ENCODE data around the gene CCDC88C.
"Not testable (repeated sequence)": the region's sequence is repeated elsewhere in the genome, so short reads cannot be mapped to it uniquely, and the experiment has no call there.

Gene CCDC88C

DNA sequence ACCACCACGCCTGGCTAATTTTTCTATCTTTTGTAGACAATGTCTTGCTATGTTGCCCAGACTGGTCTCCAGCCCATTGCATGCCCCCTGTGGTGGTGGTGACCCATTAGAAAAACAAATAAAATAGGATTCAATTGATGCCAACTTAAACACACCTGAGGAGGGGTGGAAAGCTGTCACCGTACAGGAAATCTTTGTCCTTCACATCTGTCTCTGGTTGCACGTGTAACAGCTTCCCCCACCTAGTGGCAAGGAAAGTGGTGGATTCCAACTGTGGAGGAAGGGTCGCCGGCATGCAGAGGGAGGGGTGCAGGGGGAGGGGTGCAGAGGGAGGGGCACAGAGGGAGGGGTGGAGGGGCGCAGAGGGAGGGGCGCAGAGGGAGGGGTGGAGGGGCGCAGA, 147.0 kb downstream of the CCDC88C start:
- no peak overlapping the region for H2AFZ ChIP-seq
- no peak overlapping the region for H3K4me2 ChIP-seq (ENCODE audit: low read length)
- H3K9ac ChIP-seq: no peak overlapping the region
- TF ChIP-seq, protein P1, sequence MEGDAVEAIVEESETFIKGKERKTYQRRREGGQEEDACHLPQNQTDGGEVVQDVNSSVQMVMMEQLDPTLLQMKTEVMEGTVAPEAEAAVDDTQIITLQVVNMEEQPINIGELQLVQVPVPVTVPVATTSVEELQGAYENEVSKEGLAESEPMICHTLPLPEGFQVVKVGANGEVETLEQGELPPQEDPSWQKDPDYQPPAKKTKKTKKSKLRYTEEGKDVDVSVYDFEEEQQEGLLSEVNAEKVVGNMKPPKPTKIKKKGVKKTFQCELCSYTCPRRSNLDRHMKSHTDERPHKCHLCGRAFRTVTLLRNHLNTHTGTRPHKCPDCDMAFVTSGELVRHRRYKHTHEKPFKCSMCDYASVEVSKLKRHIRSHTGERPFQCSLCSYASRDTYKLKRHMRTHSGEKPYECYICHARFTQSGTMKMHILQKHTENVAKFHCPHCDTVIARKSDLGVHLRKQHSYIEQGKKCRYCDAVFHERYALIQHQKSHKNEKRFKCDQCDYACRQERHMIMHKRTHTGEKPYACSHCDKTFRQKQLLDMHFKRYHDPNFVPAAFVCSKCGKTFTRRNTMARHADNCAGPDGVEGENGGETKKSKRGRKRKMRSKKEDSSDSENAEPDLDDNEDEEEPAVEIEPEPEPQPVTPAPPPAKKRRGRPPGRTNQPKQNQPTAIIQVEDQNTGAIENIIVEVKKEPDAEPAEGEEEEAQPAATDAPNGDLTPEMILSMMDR (IDR thresholded peaks at IDR 0.05): no peak
- peaks cover 17% of the 10 kb centered on the region for H3K4me1 ChIP-seq
- no peaks in the 10 kb centered on the region for H3K36me3 ChIP-seq (ENCODE audit: control insufficient read depth, insufficient read depth, low read length)
- H3K9me3 ChIP-seq (ENCODE audit: control insufficient read depth, low read length): no peaks in the 10 kb centered on the region
- H3K79me2 ChIP-seq: no peaks in the 10 kb centered on the region
- H3K4me3 ChIP-seq (ENCODE audit: low read depth, low read length): no peak overlapping the region
- no peaks in the 10 kb centered on the region for H3K27me3 ChIP-seq (ENCODE audit: control insufficient read depth, insufficient read depth, low read length)
- no peak overlapping the region for H3K27ac ChIP-seq

DNA sequence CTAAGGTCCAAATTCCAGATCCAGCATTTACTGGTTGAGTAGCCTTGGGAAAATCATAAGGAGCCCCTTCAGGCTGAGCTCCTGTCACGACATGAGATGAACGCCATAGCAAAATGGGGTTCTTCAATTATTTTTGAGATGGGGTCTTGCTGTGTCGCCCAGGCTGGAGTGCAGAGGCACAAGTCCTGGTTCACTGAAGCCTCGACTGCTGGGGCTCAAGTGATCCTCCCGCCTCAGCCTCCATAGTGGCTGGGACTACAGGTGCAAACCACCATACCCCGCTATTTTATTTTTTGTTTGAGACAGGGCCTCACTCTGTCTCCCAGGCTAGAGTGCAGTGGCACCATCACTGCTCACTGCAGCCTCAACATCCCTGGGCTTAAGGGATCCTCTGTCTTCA, 147.4 kb downstream of the CCDC88C start:
- Histone ChIP-seq H3K27ac (peak overlapping the region; percentile 81), H3K4me2 (ENCODE audit: low read length) (no peak overlapping the region), H3K36me3 (ENCODE audit: control insufficient read depth, insufficient read depth, low read length) (no peaks in the 10 kb centered on the region), H3K27me3 (ENCODE audit: control insufficient read depth, insufficient read depth, low read length) (no peaks in the 10 kb centered on the region), H3K4me3 (ENCODE audit: low read depth, low read length) (no peak overlapping the region), H3K79me2 (no peaks in the 10 kb centered on the region), H2AFZ (peak overlapping the region; percentile 85), H3K9ac (no peak overlapping the region), H3K9me3 (ENCODE audit: control insufficient read depth, low read length) (no peaks in the 10 kb centered on the region), H3K4me1 (peaks cover 17% of the 10 kb centered on the region)
- TF ChIP-seq, protein P1 (IDR thresholded peaks at IDR 0.05): no peak

DNA sequence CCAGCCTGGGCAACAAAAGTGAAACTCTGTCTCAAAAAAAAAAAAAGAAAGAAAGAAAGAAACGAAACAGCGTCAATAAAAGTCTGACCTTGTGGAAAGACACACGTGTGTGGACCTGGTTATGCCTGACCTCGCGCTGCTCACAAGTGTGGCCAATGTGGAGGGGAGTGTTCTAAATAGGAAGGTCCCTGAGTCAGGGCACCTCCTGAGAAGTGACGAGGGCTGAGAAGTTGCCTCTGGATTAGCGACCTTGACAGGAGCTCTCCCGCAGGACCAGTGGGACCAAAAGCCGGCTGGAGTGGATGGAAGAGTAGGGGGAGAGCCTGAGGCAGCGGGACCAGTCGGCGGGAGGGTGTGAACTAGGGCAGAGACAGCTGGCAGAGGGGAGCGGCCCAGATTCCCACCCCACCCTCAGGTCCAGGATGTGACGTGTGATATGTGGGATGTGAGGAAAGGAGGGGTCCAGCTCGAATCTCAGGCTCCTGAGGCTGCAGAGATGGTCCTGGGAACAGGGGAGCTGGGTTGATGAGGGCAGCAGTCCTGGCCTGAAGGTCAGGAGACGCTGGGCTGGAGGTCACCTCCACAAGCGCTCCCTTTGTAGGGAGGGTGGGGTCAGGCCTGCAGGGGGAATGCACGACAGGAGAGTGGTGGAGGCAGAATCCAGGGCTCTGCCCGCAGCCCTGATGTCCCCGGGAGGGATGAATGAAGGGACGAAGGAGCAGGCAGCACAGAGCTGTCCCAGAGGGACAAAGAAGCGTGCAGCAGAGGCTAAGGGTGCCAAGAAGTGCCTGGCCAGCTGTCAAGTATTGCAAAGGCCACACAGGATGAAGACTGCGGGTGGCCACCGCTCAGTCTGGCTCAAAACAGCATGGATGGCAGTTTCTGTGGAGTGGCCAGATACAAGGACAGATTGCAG, 148.3 kb downstream of the CCDC88C start:
- H2AFZ ChIP-seq: peak overlapping the region; percentile 85
- no peak overlapping the region for H3K4me3 ChIP-seq (ENCODE audit: low read depth, low read length)
- peak overlapping the region; percentile 81 for H3K27ac ChIP-seq
- no peak overlapping the region for H3K9ac ChIP-seq
- H3K36me3 ChIP-seq (ENCODE audit: control insufficient read depth, insufficient read depth, low read length): no peaks in the 10 kb centered on the region
- no peaks in the 10 kb centered on the region for H3K27me3 ChIP-seq (ENCODE audit: control insufficient read depth, insufficient read depth, low read length)
- H3K4me1 ChIP-seq: peaks cover 17% of the 10 kb centered on the region
- TF ChIP-seq, protein P1 (IDR thresholded peaks at IDR 0.05): no peak
- H3K79me2 ChIP-seq: no peaks in the 10 kb centered on the region
- no peaks in the 10 kb centered on the region for H3K9me3 ChIP-seq (ENCODE audit: control insufficient read depth, low read length)
- peak overlapping the region; percentile 41 for H3K4me2 ChIP-seq (ENCODE audit: low read length)

DNA sequence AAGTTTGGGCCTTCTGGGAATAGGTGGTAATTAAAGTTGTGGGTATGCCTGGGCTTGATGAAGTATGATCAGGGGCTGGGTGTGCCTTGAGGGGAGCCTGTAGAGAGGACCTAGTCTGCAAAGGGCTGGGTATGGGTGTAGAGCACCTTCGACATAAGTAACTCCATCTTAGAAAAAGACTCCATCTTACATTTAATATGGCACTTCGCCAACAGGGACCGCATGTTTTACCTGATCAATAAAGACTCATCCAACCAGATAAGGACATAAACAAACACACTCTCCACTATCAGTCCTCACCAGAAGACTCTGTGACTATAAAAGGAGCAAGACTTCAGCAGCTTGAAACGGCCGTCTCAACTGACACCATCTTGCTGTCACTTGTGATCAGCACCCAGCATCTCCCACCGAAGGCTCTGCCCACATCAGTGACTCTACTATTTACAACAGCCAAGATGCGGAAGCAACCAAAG, 149.6 kb downstream of the CCDC88C start:
- H3K4me1 ChIP-seq: peaks cover 20% of the 10 kb centered on the region
- no peak overlapping the region for H3K4me3 ChIP-seq (ENCODE audit: low read depth, low read length)
- H2AFZ ChIP-seq: no peak overlapping the region
- TF ChIP-seq, protein P1 (IDR thresholded peaks at IDR 0.05): no peak
- H3K9me3 ChIP-seq (ENCODE audit: control insufficient read depth, low read length): no peaks in the 10 kb centered on the region
- H3K36me3 ChIP-seq (ENCODE audit: control insufficient read depth, insufficient read depth, low read length): no peaks in the 10 kb centered on the region
- no peak overlapping the region for H3K9ac ChIP-seq
- no peaks in the 10 kb centered on the region for H3K79me2 ChIP-seq
- no peaks in the 10 kb centered on the region for H3K27me3 ChIP-seq (ENCODE audit: control insufficient read depth, insufficient read depth, low read length)
- H3K27ac ChIP-seq: no peak overlapping the region
- no peak overlapping the region for H3K4me2 ChIP-seq (ENCODE audit: low read length)

DNA sequence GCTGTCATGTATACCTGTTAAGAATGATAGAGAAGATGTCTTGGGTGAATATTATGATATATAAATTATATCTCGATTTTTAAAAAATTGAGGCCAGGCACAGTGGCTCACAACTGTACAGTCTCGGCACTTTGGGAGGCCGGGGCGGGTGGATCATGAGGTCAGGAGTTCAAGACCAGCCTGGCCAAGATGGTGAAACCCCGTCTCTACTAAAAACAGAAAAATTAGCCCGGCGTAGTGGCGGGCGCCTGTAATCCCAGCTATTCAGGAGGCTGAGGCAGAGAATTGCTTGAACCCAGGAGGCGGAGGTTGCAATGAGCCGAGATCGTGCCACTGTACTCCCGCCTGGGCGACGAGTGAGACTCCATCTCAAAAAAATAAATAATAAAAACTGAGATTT, 151.3 kb downstream of the CCDC88C start:
- H3K4me2 ChIP-seq (ENCODE audit: low read length); H2AFZ ChIP-seq; H3K36me3 ChIP-seq (ENCODE audit: control insufficient read depth, insufficient read depth, low read length); H3K79me2 ChIP-seq; H3K27ac ChIP-seq; H3K27me3 ChIP-seq (ENCODE audit: control insufficient read depth, insufficient read depth, low read length); H3K9me3 ChIP-seq (ENCODE audit: control insufficient read depth, low read length); H3K4me3 ChIP-seq (ENCODE audit: low read depth, low read length); H3K9ac ChIP-seq: not testable (repeated sequence)
- H3K4me1 ChIP-seq: peaks cover 20% of the 10 kb centered on the region

All from parathyroid adenoma (tissue), 2 donors.